OCI-LY7 (cell line): ENCODE data around the gene TCF25. TPM values are rescaled to one million over a fixed set of nuclear protein-coding genes. Genes with fewer than 3 reads are reported as not detected.

Experiments used
- total RNA-seq, 2 experiments: library from RNA; depleted of rRNA in 1 of 2; stranded (reverse); fragments of >200 nt in 1 of 2; shearing (Covaris generic) in 1 of 2; gene quantifications; 2 replicates each; pipeline ENCODE4 v1.2.3, GENCODE V29; 2014 to 2022

TCF25 gene
- total RNA-seq, 2 experiments from 2014 or later, result 141 to 255 TPM

Other genes with a start within 250 kb of the TCF25 start
- 53.1 and 57.5 TPM in 2 replicates for gene CHMP1A, start 215.9 kb upstream of the TCF25 start, total RNA-seq (2014; rRNA removed; shearing (Covaris generic))
- gene CHMP1A, start 215.9 kb upstream of the TCF25 start, total RNA-seq (2022), result 67.2 and 76.2 TPM in 2 replicates
- gene SPATA33, start 215.8 kb upstream of the TCF25 start, total RNA-seq (2014; rRNA removed; shearing (Covaris generic)), result 8.6 and 9.4 TPM in 2 replicates
- gene SPATA33, start 215.8 kb upstream of the TCF25 start, total RNA-seq (2022), result 17.3 and 18.2 TPM in 2 replicates
- 88.4 and 98.6 TPM in 2 replicates for gene CDK10, start 186.9 kb upstream of the TCF25 start, total RNA-seq (2014; rRNA removed; shearing (Covaris generic))
- gene CDK10, start 186.9 kb upstream of the TCF25 start, total RNA-seq (2022), result 129 and 130 TPM in 2 replicates
- 5.6 and 13.1 TPM in 2 replicates for gene SPATA2L, start 171.9 kb upstream of the TCF25 start, total RNA-seq (2014; rRNA removed; shearing (Covaris generic))
- 6.7 and 7.2 TPM in 2 replicates for gene SPATA2L, start 171.9 kb upstream of the TCF25 start, total RNA-seq (2022)
- gene VPS9D1, start 152.7 kb upstream of the TCF25 start, total RNA-seq (2014; rRNA removed; shearing (Covaris generic)), result 2.0 and 3.1 TPM in 2 replicates
- gene VPS9D1, start 152.7 kb upstream of the TCF25 start, total RNA-seq (2022), result 4.6 and 4.7 TPM in 2 replicates
- gene ZNF276, start 152.1 kb upstream of the TCF25 start, total RNA-seq (2014; rRNA removed; shearing (Covaris generic)), result 27.4 and 31.0 TPM in 2 replicates
- gene ZNF276, start 152.1 kb upstream of the TCF25 start, total RNA-seq (2022), result 30.0 and 30.8 TPM in 2 replicates
- gene FANCA, start 56.9 kb upstream of the TCF25 start, total RNA-seq (2014; rRNA removed; shearing (Covaris generic)), result 390 and 478 TPM in 2 replicates
- gene FANCA, start 56.9 kb upstream of the TCF25 start, total RNA-seq (2022), result 643 and 721 TPM in 2 replicates
- gene SPIRE2, start 45.1 kb upstream of the TCF25 start, total RNA-seq (2014; rRNA removed; shearing (Covaris generic)), result 7.1 and 9.4 TPM in 2 replicates
- gene SPIRE2, start 45.1 kb upstream of the TCF25 start, total RNA-seq (2022), result 43.8 and 48.5 TPM in 2 replicates
- 7.3 and 8.3 TPM in 2 replicates for gene MC1R, start 45.3 kb downstream of the TCF25 start, total RNA-seq (2014; rRNA removed; shearing (Covaris generic))
- gene MC1R, start 45.3 kb downstream of the TCF25 start, total RNA-seq (2022), result 22.3 and 23.8 TPM in 2 replicates
- 59.6 and 63.7 TPM in 2 replicates for gene TUBB3, start 49.8 kb downstream of the TCF25 start, total RNA-seq (2014; rRNA removed; shearing (Covaris generic))
- gene TUBB3, start 49.8 kb downstream of the TCF25 start, total RNA-seq (2022), result 118 and 192 TPM in 2 replicates
- 222 and 292 TPM in 2 replicates for gene DEF8, start 75.2 kb downstream of the TCF25 start, total RNA-seq (2014; rRNA removed; shearing (Covaris generic))
- gene DEF8, start 75.2 kb downstream of the TCF25 start, total RNA-seq (2022), result 295 and 380 TPM in 2 replicates
- gene DBNDD1, start 145.9 kb downstream of the TCF25 start, total RNA-seq (2014; rRNA removed; shearing (Covaris generic)), result 0.98 and 1.1 TPM in 2 replicates
- 0.57 and 0.85 TPM in 2 replicates for gene DBNDD1, start 145.9 kb downstream of the TCF25 start, total RNA-seq (2022)
- gene PRDM7, start 203.7 kb downstream of the TCF25 start, total RNA-seq (2014; rRNA removed; shearing (Covaris generic)), result not detected in 2 replicates
- not detected in 2 replicates for gene PRDM7, start 203.7 kb downstream of the TCF25 start, total RNA-seq (2022)